ENCODE measurements around the gene PTCHD1.

GRCh38 chrX:23317799-23318724, 16.6 kb upstream of the PTCHD1 start:
- TF ChIP-seq TEAD2 (CRISPR knock-in tag; IDR thresholded peaks at IDR 0.05) (no peak), ZBTB2 (CRISPR knock-in tag; IDR thresholded peaks at IDR 0.05; ENCODE audit: low read depth) (no peak)
